MM.1S (cell line): ENCODE measurements around the gene TMEM258.

Experiments
- DNase-seq: peaks from one replicate; pipeline ENCODE4 v3.0.0-alpha.2; 2015
- H2AFZ ChIP-seq: fragments of 300-600 bp; sonication (generic); 2 replicates; pipeline ENCODE4 v1.6.0; 2016; ENCODE audit warnings: antibody characterized with exemption, low read length
- H3F3A ChIP-seq: fragments of 300-600 bp; sonication (generic); 2 replicates; pipeline ENCODE4 v1.6.1; 2016; ENCODE audit warnings: mild to moderate bottlenecking, antibody characterized with exemption, low read length, moderate library complexity, mixed read lengths; ENCODE audit not compliant: insufficient read depth
- H3K27ac ChIP-seq: fragments of 300-600 bp; sonication (generic); 2 replicates; pipeline ENCODE4 v1.5.1; 2016; ENCODE audit warnings: mild to moderate bottlenecking, low read length
- H3K27me3 ChIP-seq: fragments of 300-600 bp; sonication (generic); replicated peaks from 2 replicates; pipeline ENCODE4 v1.6.0; 2016; ENCODE audit warnings: low read length; ENCODE audit not compliant: insufficient read depth
- H3K36me3 ChIP-seq: fragments of 300-600 bp; sonication (generic); replicated peaks from 2 replicates; pipeline ENCODE4 v1.6.1; 2016; ENCODE audit warnings: mild to moderate bottlenecking, low read length, mixed read lengths; ENCODE audit not compliant: insufficient read depth
- H3K4me1 ChIP-seq: fragments of 300-600 bp; sonication (generic); 2 replicates; pipeline ENCODE4 v1.6.1; 2016; ENCODE audit warnings: low read length, mixed read lengths
- H3K4me2 ChIP-seq: fragments of 300-600 bp; sonication (generic); 2 replicates; pipeline ENCODE4 v1.6.0; 2016; ENCODE audit warnings: low read depth, low read length
- H3K4me3 ChIP-seq: fragments of 300-600 bp; sonication (generic); 2 replicates; pipeline ENCODE4 v1.5.1; 2016; ENCODE audit warnings: low read length, mixed read lengths
- H3K79me2 ChIP-seq: fragments of 300-600 bp; sonication (generic); 2 replicates; pipeline ENCODE4 v1.6.1; 2016; ENCODE audit warnings: mixed run types, low read length, mixed read lengths
- H3K9ac ChIP-seq: fragments of 300-600 bp; sonication (generic); 2 replicates; pipeline ENCODE4 v1.6.1; 2016; ENCODE audit warnings: low read length, mixed read lengths
- H3K9me2 ChIP-seq: fragments of 300-600 bp; sonication (generic); replicated peaks from 2 replicates; pipeline ENCODE4 v1.6.1; 2016; ENCODE audit warnings: mild to moderate bottlenecking, low read length, mixed read lengths; ENCODE audit not compliant: insufficient read depth
- H3K9me3 ChIP-seq: fragments of 300-600 bp; sonication (generic); replicated peaks from 2 replicates; pipeline ENCODE4 v1.6.1; 2016; ENCODE audit warnings: mild to moderate bottlenecking, low read length, mixed read lengths; ENCODE audit not compliant: insufficient read depth
- H4K20me1 ChIP-seq: fragments of 300-600 bp; sonication (generic); 2 replicates; pipeline ENCODE4 v1.6.1; 2016; ENCODE audit warnings: mild to moderate bottlenecking, low read length, moderate library complexity, mixed read lengths; ENCODE audit not compliant: insufficient read depth
- CTCF ChIP-seq: fragments of 300-600 bp; sonication (generic); IDR thresholded peaks from 2 replicates; pipeline ENCODE4 v1.5.1; 2016; ENCODE audit warnings: antibody characterized with exemption, low read length, mixed read lengths
- EZH2 ChIP-seq: fragments of 300-600 bp; sonication (generic); optimal IDR thresholded peaks from 2 replicates; pipeline ENCODE3; 2017; ENCODE audit warnings: low read depth, mild to moderate bottlenecking, antibody characterized with exemption, low read length, mixed read lengths
- EZH2phosphoT487 ChIP-seq: fragments of 300-600 bp; sonication (generic); IDR thresholded peaks from 2 replicates; pipeline ENCODE4 v1.6.1; 2018; ENCODE audit warnings: antibody characterized with exemption, low read length

The TMEM258 gene

GRCh38 chr11:61757213-61757862 lies 35.1 kb downstream of the TMEM258 start:
- no peaks in the 10 kb centered on the region for H3K4me1 ChIP-seq
- no peak overlapping the region for H2AFZ ChIP-seq
- no peaks in the 10 kb centered on the region for H4K20me1 ChIP-seq
- TF ChIP-seq EZH2 (no peak), CTCF (no peak), EZH2phosphoT487 (no peak)
- H3K79me2 ChIP-seq = no peaks in the 10 kb centered on the region
- H3K36me3 ChIP-seq = no peaks in the 10 kb centered on the region
- H3K9ac ChIP-seq = no peak overlapping the region
- no peak overlapping the region for H3K4me3 ChIP-seq
- H3K4me2 ChIP-seq = no peak overlapping the region
- H3K27me3 ChIP-seq = peaks cover 85% of the 10 kb centered on the region
- H3K9me3 ChIP-seq = no peaks in the 10 kb centered on the region
- H3K9me2 ChIP-seq = no peaks in the 10 kb centered on the region
- H3K27ac ChIP-seq = no peak overlapping the region
- H3F3A ChIP-seq = no peaks in the 10 kb centered on the region
- no peak for DNase-seq

DNA sequence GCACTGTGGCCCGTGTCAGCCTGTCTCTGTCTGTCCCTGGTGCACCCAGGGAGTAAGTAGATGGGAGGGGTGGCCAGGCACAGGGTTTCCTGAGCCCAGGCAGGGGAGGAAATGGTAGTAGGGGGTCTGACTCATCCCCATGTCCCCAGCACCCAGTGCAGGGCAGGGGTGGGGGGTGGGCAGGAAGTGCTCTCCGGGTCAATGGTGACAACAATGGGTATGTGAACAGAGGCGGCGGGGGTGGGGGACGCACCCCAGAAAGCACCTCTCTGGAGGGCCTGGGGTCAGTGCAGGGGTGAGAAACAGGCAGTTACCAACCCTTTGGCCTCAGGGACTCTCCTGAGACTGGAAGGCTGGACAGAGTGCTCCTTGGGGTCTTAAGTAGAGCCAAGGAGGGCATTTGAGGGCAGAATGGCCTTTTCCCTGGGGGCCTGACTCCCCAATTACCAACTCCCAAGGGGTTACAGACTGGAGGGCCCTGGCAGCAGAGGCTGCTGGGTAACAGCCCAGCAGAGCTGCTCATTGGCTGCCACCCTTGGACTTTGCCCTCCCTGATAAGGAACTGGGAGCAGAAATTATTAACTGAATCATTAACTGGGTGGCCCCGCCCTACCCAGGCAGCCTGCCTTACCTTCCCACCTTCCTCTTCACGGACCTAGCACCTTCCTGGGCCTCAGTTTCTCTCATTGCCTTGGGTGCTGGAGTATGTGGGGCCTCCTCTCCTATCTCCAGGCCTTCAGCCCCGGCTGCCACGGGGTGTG lies 35.8 kb downstream of the TMEM258 start:
- no peaks in the 10 kb centered on the region for H3K9me2 ChIP-seq
- H4K20me1 ChIP-seq = no peaks in the 10 kb centered on the region
- H3K9me3 ChIP-seq = no peaks in the 10 kb centered on the region
- H2AFZ ChIP-seq = no peak overlapping the region
- TF ChIP-seq EZH2phosphoT487 (no peak), CTCF (no peak), EZH2 (no peak)
- H3K79me2 ChIP-seq = no peaks in the 10 kb centered on the region
- no peaks in the 10 kb centered on the region for H3K36me3 ChIP-seq
- no peak overlapping the region for H3K4me2 ChIP-seq
- H3K4me3 ChIP-seq = no peak overlapping the region
- H3K4me1 ChIP-seq = no peaks in the 10 kb centered on the region; the same call in 1 of the 2 replicates
- no peak for DNase-seq
- H3K27ac ChIP-seq = no peak overlapping the region
- H3F3A ChIP-seq = no peaks in the 10 kb centered on the region
- no peak overlapping the region for H3K9ac ChIP-seq
- H3K27me3 ChIP-seq = peaks cover 83% of the 10 kb centered on the region

GRCh38 chr11:61756147-61756451 lies 36.3 kb downstream of the TMEM258 start:
- Histone ChIP-seq H3K4me3 (no peak overlapping the region), H3K9me2 (no peaks in the 10 kb centered on the region), H3K27me3 (peaks cover 79% of the 10 kb centered on the region), H4K20me1 (no peaks in the 10 kb centered on the region), H2AFZ (no peak overlapping the region), H3F3A (no peaks in the 10 kb centered on the region), H3K27ac (no peak overlapping the region), H3K9ac (no peak overlapping the region), H3K4me1 (no peaks in the 10 kb centered on the region; the same call in 1 of the 2 replicates), H3K9me3 (no peaks in the 10 kb centered on the region), H3K79me2 (no peaks in the 10 kb centered on the region), H3K4me2 (no peak overlapping the region), H3K36me3 (no peaks in the 10 kb centered on the region)
- TF ChIP-seq EZH2 (no peak), EZH2phosphoT487 (no peak), CTCF (no peak)
- no peak for DNase-seq
